Neuronal stem cell (in vitro differentiated cells): ENCODE results near the gene ZFP91.
A peak's percentile ranks its signal among the peaks of the same experiment; 100 is the strongest.

Experiments used
- DNase-seq: peaks from one replicate; pipeline ENCODE4 v3.0.0-alpha.2; 2013; ENCODE audit warnings: low spot score
- H2AFZ ChIP-seq: one replicate; pipeline ENCODE4 v1.6.1; 2013; ENCODE audit warnings: mild to moderate bottlenecking, low read length, inconsistent platforms
- H2AK5ac ChIP-seq: 2 replicates; pipeline ENCODE4 v1.6.1; 2013; ENCODE audit warnings: low read depth, mild to moderate bottlenecking, inconsistent platforms, low read length, moderate library complexity, mixed read lengths
- H2BK120ac ChIP-seq: 2 replicates; pipeline ENCODE4 v1.6.1; 2013; ENCODE audit warnings: low read depth, mild to moderate bottlenecking, inconsistent platforms, low read length, moderate library complexity, mixed read lengths
- H2BK12ac ChIP-seq: one replicate; pipeline ENCODE4 v1.6.1; 2013; ENCODE audit warnings: low read length, inconsistent platforms
- H2BK15ac ChIP-seq: 2 replicates; pipeline ENCODE4 v1.6.1; 2013; ENCODE audit warnings: mild to moderate bottlenecking, low read length, inconsistent platforms, mixed read lengths
- H2BK5ac ChIP-seq: one replicate; pipeline ENCODE4 v1.6.1; 2013; ENCODE audit warnings: inconsistent platforms, mild to moderate bottlenecking, low read length, moderate library complexity
- H3K14ac ChIP-seq: one replicate; pipeline ENCODE4 v1.6.1; 2013; ENCODE audit warnings: low read length, inconsistent platforms
- H3K18ac ChIP-seq: 2 replicates; pipeline ENCODE4 v1.6.1; 2013; ENCODE audit warnings: low read length, inconsistent platforms
- H3K23ac ChIP-seq: 2 replicates; pipeline ENCODE4 v1.6.1; 2013; ENCODE audit warnings: low read depth, mild to moderate bottlenecking, mixed read lengths, low read length, inconsistent platforms; ENCODE audit not compliant: poor library complexity
- H3K27ac ChIP-seq: replicated peaks from 3 replicates; pipeline ENCODE4 v1.5.1; 2013; ENCODE audit warnings: low read length, inconsistent platforms
- H3K27me3 ChIP-seq, 3 experiments: 2 replicates each; pipeline ENCODE4 v1.6.1; 2013; ENCODE audit warnings: low read length in 3 of 3, mild to moderate bottlenecking in 2 of 3, inconsistent platforms in 1 of 3, low read depth in 1 of 3, mixed read lengths in 1 of 3, moderate library complexity in 1 of 3; ENCODE audit not compliant: control insufficient read depth in 3 of 3, insufficient read depth in 3 of 3
- H3K36me3 ChIP-seq, 2 donors: replicated peaks in 1 of 2; 2 replicates each; pipeline ENCODE4 v1.6.1; 2013; ENCODE audit warnings: low read length in 2 of 2; ENCODE audit not compliant: control insufficient read depth in 2 of 2, insufficient read depth in 2 of 2
- H3K4ac ChIP-seq: 2 replicates; pipeline ENCODE4 v1.6.1; 2013; ENCODE audit warnings: inconsistent platforms, mild to moderate bottlenecking, low read length, moderate library complexity
- H3K4me1 ChIP-seq, 2 donors: 1 replicate in 1 of 2; 2 replicates in 1 of 2; pipeline ENCODE4 v1.6.1; 2013; ENCODE audit warnings: low read length in 2 of 2, low read depth in 1 of 2; ENCODE audit not compliant: control insufficient read depth in 2 of 2, insufficient read depth in 1 of 2
- H3K4me2 ChIP-seq: one replicate; pipeline ENCODE4 v1.6.1; 2013; ENCODE audit warnings: mild to moderate bottlenecking, low read length, inconsistent platforms; ENCODE audit not compliant: insufficient read depth, poor library complexity, severe bottlenecking
- H3K4me3 ChIP-seq, 2 donors: 2 replicates each; pipeline ENCODE4 v1.5.1; 2013; ENCODE audit warnings: low read length in 2 of 2, mild to moderate bottlenecking in 2 of 2, inconsistent platforms in 1 of 2, moderate library complexity in 1 of 2
- H3K79me1 ChIP-seq: one replicate; pipeline ENCODE4 v1.6.1; 2013; ENCODE audit warnings: low read depth, mild to moderate bottlenecking, inconsistent platforms, low read length, moderate library complexity
- H3K9ac ChIP-seq: one replicate; pipeline ENCODE4 v1.6.1; 2013; ENCODE audit warnings: mild to moderate bottlenecking, low read depth, low read length, inconsistent platforms; ENCODE audit not compliant: poor library complexity
- H3K9me3 ChIP-seq, 2 donors: replicated peaks in 1 of 2; 2 replicates each; pipeline versions ENCODE3 to v1.6.1; 2013; ENCODE audit warnings: low read length in 2 of 2, mild to moderate bottlenecking in 2 of 2, inconsistent platforms in 1 of 2, low read depth in 1 of 2, mixed read lengths in 1 of 2, moderate library complexity in 1 of 2; ENCODE audit not compliant: control insufficient read depth in 2 of 2, insufficient read depth in 1 of 2
- H4K8ac ChIP-seq: one replicate; pipeline ENCODE4 v1.6.1; 2013; ENCODE audit warnings: low read depth, mild to moderate bottlenecking, inconsistent platforms, low read length, moderate library complexity
- H4K91ac ChIP-seq: one replicate; pipeline ENCODE4 v1.6.1; 2013; ENCODE audit warnings: low read length, low read depth, mild to moderate bottlenecking, inconsistent platforms; ENCODE audit not compliant: poor library complexity
- WGBS, 2 donors: extraction: QIAGEN DNeasy Blood & Tissue Kit; methylation state at CpG; one replicate each; pipeline ENCODE4 v1.1.7; 2013; ENCODE audit warnings: missing lambda C conversion rate in 2 of 2, mixed read lengths in 1 of 2; ENCODE audit not compliant: insufficient read length in 2 of 2, insufficient replicate concordance in 1 of 2; ENCODE audit errors: extremely low coverage in 2 of 2; 5-methylcytosine and 5-hydroxymethylcytosine counted together

Gene ZFP91

GRCh38 chr11:58654079-58654907, 75.4 kb downstream of the ZFP91 start:
- no CpG with 5 or more reads among the region's 12 CpGs for WGBS, 2 donors
- H3K36me3 ChIP-seq, result no peaks in the 10 kb centered on the region

DNA sequence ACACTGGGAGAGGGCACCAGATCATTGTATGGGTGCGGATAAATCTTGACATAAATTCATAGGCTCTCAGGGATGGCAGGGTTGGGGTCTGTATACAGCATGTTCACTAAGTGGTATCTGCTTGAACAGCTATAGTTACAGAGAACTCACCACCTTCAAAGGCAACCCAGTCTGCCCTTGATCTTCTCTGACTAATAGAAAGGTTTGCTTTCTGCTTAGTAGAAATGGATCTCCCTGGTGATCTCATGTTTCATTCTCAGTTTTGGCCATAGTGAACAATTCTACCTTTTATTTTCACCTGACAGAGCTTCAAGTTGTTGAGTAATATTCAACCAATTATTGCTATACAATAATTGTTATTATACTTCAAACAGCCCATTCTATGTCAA, 76.0 kb downstream of the ZFP91 start:
- no peak overlapping the region for H2BK120ac ChIP-seq
- H3K4me2 ChIP-seq, result no peak overlapping the region
- H2AFZ ChIP-seq, result no peak overlapping the region
- no peak overlapping the region for H3K4ac ChIP-seq
- no peaks in the 10 kb centered on the region for H3K79me1 ChIP-seq
- peaks cover 0 to 4% of the 10 kb centered on the region in 2 donors for H3K4me1 ChIP-seq
- H3K9me3 ChIP-seq, result no peaks in the 10 kb centered on the region
- H4K91ac ChIP-seq, result no peak overlapping the region
- no peak overlapping the region for H2BK15ac ChIP-seq
- no CpG with 5 or more reads among the region's 1 CpG for WGBS, 2 donors
- no peak for DNase-seq
- no peak overlapping the region for H3K23ac ChIP-seq
- H3K9ac ChIP-seq, result no peak overlapping the region
- H2BK5ac ChIP-seq, result no peak overlapping the region
- no peak overlapping the region for H4K8ac ChIP-seq
- no peak overlapping the region for H2AK5ac ChIP-seq
- H3K14ac ChIP-seq, result no peak overlapping the region
- no peak overlapping the region for H3K27ac ChIP-seq
- no peak overlapping the region for H3K4me3 ChIP-seq
- H3K27me3 ChIP-seq, result no peaks in the 10 kb centered on the region
- H3K36me3 ChIP-seq, result no peaks in the 10 kb centered on the region
- H3K18ac ChIP-seq, result no peak overlapping the region
- no peak overlapping the region for H2BK12ac ChIP-seq

More at GRCh38 chr11:58654079-58654907, 75.4 kb downstream of the ZFP91 start:
- H4K91ac ChIP-seq, result no peak overlapping the region
- no peak overlapping the region for H2BK120ac ChIP-seq
- H2BK5ac ChIP-seq, result no peak overlapping the region
- no peak overlapping the region for H2AK5ac ChIP-seq
- H3K79me1 ChIP-seq, result no peaks in the 10 kb centered on the region
- no peak overlapping the region for H4K8ac ChIP-seq
- H3K9me3 ChIP-seq, result no peaks in the 10 kb centered on the region
- no peak overlapping the region for H3K9ac ChIP-seq
- H3K23ac ChIP-seq, result no peak overlapping the region
- no peaks in the 10 kb centered on the region for H3K27me3 ChIP-seq
- no peak overlapping the region for H3K27ac ChIP-seq
- H3K4me1 ChIP-seq, result peaks cover 0 to 4% of the 10 kb centered on the region in 2 donors
- H3K4ac ChIP-seq, result no peak overlapping the region
- no peak overlapping the region for H2BK12ac ChIP-seq
- no peak overlapping the region for H2BK15ac ChIP-seq
- H3K14ac ChIP-seq, result no peak overlapping the region
- H3K18ac ChIP-seq, result no peak overlapping the region
- peak; percentile 63 for DNase-seq
- H2AFZ ChIP-seq, result peak overlapping the region; percentile 59
- H3K4me2 ChIP-seq, result no peak overlapping the region
- H3K4me3 ChIP-seq, result no peak overlapping the region

DNA sequence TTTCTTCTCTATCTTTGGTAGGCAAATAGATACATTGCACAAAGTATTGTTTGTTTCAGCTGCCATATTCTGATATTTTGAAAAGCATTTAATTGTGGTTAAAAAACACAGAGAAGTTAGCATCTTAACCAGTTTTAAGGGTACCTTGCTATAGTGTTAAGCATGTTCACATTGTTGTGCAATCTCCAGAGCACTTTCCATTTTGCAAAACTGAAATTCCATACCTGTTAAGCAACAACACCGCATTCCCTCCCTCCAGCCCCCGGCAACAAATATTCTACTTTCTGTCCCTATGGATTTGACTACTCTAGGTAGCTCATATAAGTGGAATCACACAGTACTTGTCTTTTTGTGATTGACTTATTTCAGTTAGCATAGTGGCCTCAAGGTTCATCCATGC, 77.5 kb downstream of the ZFP91 start:
- no peak overlapping the region for H3K9ac ChIP-seq
- WGBS, 2 donors, result no CpG with 5 or more reads among the region's 2 CpGs
- no peak overlapping the region for H2AFZ ChIP-seq

DNA sequence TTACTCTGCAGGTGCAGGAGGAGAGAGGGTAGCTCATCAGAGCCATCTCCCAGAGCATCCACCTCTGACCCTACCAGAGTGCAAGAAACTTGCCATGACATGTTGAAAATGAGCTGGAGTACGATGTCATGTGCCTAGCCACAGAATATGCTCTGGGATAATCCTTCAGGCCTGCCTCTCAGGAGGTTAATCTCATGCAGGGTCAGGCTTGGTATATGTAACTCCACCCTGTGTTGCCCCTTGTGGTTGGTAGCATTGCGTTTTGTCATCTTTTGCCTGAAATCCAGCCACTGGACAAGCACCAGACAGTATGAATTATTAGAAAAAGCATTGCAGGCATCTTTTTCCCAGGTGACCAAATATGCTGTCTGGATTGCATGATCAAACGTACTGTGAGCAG, 79.8 kb downstream of the ZFP91 start:
- Histone ChIP-seq H2BK5ac (no peak overlapping the region), H4K8ac (no peak overlapping the region), H3K4me1 (no peaks in the 10 kb centered on the region), H2AFZ (peak overlapping the region; percentile 5), H3K4ac (no peak overlapping the region), H3K23ac (no peak overlapping the region), H3K4me3 (no peak overlapping the region), H3K36me3 (no peaks in the 10 kb centered on the region), H3K27me3 (no peaks in the 10 kb centered on the region), H4K91ac (no peak overlapping the region), H3K27ac (no peak overlapping the region), H2AK5ac (no peak overlapping the region), H2BK120ac (no peak overlapping the region), H3K14ac (no peak overlapping the region), H3K9me3 (no peaks in the 10 kb centered on the region), H3K9ac (no peak overlapping the region), H2BK15ac (no peak overlapping the region), H3K18ac (no peak overlapping the region), H2BK12ac (no peak overlapping the region), H3K79me1 (no peaks in the 10 kb centered on the region), H3K4me2 (no peak overlapping the region)
- DNase-seq, result no peak
- WGBS, 2 donors, result no CpG with 5 or more reads among the region's 3 CpGs

More for the DNA sequence above, 77.5 kb downstream of the ZFP91 start:
- Histone ChIP-seq H3K4me3 (no peak overlapping the region), H2BK5ac (no peak overlapping the region), H4K91ac (no peak overlapping the region), H2AK5ac (no peak overlapping the region), H3K18ac (no peak overlapping the region), H3K4me2 (no peak overlapping the region), H3K4ac (no peak overlapping the region), H2BK12ac (no peak overlapping the region), H4K8ac (no peak overlapping the region), H3K14ac (no peak overlapping the region), H3K79me1 (no peaks in the 10 kb centered on the region), H2BK15ac (no peak overlapping the region), H3K27me3 (no peaks in the 10 kb centered on the region), H3K9me3 (no peaks in the 10 kb centered on the region), H3K23ac (no peak overlapping the region), H2BK120ac (no peak overlapping the region), H3K4me1 (peaks cover 0 to 4% of the 10 kb centered on the region in 2 donors), H3K27ac (no peak overlapping the region), H3K36me3 (no peaks in the 10 kb centered on the region)
- no peak for DNase-seq
